ENCODE measurements around the gene TMEM223. TPM values are rescaled to one million over a fixed set of nuclear protein-coding genes. Genes with fewer than 3 reads are reported as not detected.
A peak's percentile ranks its signal among the peaks of the same experiment; 100 is the strongest.

The TMEM223 gene
- total and polyA plus RNA-seq, 8 donors, result 15.7 to 26.4 (median 20.3) TPM

DNA sequence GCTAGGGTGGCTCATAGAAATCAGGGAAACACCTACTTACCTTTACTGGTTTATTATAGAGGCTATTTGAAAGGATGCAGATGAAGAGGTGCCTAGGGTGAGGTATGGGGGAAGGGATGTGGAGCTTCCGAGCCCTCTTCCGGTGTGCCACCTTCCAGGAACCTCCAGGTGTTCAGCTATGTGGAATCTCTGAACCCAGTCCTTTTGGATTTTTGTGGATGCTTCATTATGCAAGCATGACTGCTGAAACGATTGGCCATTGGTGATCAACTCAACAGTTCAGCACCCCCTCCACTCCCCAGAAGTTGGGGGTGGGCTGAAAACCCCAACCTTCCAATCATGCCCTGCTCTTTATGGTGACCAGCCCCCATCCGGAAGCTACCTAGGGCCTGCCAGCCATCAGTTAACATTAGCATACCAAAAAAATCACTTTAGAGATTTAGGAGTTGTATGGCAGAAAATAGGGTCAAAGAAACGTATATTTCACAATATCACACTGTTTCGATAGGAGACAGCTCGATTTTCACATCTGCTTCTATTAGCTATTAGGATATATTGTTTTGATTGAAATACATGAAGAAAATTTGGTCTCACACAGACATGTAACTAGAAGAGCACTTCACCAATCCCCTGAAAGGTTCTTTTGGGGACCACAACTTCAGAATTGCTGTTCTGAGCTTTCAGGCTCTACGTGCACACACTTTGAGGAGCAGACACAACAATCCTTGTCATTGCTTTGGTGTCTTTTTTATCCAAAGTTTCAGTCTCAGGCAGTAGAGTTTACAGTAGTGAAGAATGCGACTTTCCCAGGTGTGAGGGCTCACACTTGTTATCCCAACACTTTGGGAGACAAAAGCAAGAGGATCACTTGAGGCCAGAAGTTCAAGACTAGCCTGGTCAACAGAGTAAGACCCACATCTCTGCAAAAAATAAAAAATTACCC, 33.7 kb downstream of the TMEM223 start:
- Histone ChIP-seq H3K4me3 (no peak overlapping the region), H3K9me3 (no peaks in the 10 kb centered on the region), H3K36me3 (no peaks in the 10 kb centered on the region), H3K4me1 (peaks cover 13 to 30% of the 10 kb centered on the region in 2 donors), H3K27ac (no peak overlapping the region), H3K27me3 (no peaks in the 10 kb centered on the region)
- intact Hi-C loops (cut with DNase I), result no loop called here
- DNase-seq, result no peak
- TF ChIP-seq, protein P1, sequence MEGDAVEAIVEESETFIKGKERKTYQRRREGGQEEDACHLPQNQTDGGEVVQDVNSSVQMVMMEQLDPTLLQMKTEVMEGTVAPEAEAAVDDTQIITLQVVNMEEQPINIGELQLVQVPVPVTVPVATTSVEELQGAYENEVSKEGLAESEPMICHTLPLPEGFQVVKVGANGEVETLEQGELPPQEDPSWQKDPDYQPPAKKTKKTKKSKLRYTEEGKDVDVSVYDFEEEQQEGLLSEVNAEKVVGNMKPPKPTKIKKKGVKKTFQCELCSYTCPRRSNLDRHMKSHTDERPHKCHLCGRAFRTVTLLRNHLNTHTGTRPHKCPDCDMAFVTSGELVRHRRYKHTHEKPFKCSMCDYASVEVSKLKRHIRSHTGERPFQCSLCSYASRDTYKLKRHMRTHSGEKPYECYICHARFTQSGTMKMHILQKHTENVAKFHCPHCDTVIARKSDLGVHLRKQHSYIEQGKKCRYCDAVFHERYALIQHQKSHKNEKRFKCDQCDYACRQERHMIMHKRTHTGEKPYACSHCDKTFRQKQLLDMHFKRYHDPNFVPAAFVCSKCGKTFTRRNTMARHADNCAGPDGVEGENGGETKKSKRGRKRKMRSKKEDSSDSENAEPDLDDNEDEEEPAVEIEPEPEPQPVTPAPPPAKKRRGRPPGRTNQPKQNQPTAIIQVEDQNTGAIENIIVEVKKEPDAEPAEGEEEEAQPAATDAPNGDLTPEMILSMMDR (IDR thresholded peaks at IDR 0.05), result no peak
- ATAC-seq, result no peak

DNA sequence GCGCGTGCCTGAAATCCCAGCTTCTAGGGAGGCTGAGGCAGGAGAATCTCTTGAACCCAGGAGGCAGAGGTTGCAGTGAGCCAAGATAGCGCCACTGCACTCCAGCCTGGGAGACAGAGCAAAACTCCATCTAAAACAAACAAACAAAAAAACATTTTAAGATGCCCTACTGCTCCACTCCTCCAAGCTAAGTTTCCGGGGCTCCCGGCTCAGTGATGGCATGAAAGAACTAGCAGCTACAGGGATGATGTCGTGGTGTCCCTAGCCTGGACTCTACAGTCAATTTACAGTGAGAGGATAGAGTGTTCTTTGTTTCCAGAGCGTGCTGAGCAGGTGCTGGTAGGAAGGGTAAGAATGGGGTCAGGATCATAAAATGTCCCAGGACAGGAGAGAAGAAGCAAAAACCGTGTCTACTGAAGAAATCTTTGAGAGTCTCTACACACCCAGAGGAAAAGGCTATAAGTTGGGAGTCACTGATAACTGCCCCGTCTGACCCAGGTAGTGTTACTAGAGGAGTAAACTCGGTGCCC, 36.7 kb downstream of the TMEM223 start:
- no peaks in the 10 kb centered on the region for H3K27me3 ChIP-seq
- DNase-seq, result no peak
- H3K27ac ChIP-seq, result no peak overlapping the region
- peaks cover 9 to 26% of the 10 kb centered on the region in 2 donors for H3K4me1 ChIP-seq
- no peaks in the 10 kb centered on the region for H3K9me3 ChIP-seq
- intact Hi-C loops (cut with DNase I), result no loop called here
- TF ChIP-seq, protein P1 (IDR thresholded peaks at IDR 0.05), result no peak
- H3K36me3 ChIP-seq, result peaks cover 0 to 13% of the 10 kb centered on the region in 2 donors
- no peak overlapping the region for H3K4me3 ChIP-seq
- ATAC-seq, result no peak

DNA sequence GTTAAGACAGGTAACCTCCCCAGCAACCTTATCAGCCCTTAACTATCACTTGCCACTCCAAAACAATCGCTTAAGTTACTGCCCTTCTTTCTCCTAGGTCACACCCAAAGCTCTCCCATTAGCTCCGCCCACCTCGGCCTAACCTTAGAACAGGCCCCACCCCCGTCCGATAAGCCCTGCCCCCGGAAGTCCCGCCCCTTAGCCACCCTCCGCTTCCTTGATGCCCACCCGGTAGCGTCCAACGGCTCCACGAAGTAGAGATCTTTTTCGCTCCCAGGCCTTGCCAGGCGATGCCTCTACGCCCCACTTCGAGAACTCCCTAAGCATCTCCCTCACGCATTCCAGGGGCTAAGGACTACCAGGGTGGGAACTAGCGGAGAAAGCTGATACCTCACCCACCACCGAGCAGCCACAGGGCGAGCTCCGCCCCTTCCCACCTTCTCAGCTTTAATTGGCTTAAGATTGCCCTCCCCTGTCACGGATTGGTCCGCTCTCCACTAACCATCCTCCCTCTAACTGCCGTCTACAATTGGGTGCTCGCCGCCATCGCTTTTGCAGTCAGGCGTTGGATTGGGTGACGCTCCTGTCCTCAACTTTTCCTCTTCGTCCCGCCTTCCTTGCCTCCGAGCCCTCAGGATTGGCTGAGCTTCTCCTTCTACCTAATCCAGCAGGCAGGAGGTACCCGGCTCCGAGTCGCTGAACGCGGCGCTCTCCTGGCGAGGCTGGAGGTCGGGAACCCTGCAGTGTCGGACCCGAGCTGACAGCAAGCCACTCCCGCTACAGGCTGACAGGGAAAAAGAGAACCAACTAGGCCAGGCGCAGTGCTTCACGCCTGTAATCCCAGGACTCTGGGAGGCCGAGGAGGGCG, 37.8 kb downstream of the TMEM223 start, which contains the start of gene ZBTB3:
Gene ZBTB3, minus strand, starts transcription at position 425 of the 868 bp plus-strand sequence. CDS start 496 bp downstream, outside the sequence.
- Histone ChIP-seq H3K27me3 (no peaks in the 10 kb centered on the region), H3K9me3 (no peaks in the 10 kb centered on the region), H3K36me3 (peaks cover 0 to 13% of the 10 kb centered on the region in 2 donors), H3K27ac (peak within 1 kb of the TSS; percentile 80 to 90), H3K4me1 (peaks cover 9 to 26% of the 10 kb centered on the region in 2 donors), H3K4me3 (peak within 1 kb of the TSS; percentile 40 to 68)
- ATAC-seq (peak; percentile 97), DNase-seq (peak; percentile 94 to 98 (median 97))
- TF ChIP-seq, protein P1 (IDR thresholded peaks at IDR 0.05), result no peak
- intact Hi-C loops (cut with DNase I), result no loop called here

DNA sequence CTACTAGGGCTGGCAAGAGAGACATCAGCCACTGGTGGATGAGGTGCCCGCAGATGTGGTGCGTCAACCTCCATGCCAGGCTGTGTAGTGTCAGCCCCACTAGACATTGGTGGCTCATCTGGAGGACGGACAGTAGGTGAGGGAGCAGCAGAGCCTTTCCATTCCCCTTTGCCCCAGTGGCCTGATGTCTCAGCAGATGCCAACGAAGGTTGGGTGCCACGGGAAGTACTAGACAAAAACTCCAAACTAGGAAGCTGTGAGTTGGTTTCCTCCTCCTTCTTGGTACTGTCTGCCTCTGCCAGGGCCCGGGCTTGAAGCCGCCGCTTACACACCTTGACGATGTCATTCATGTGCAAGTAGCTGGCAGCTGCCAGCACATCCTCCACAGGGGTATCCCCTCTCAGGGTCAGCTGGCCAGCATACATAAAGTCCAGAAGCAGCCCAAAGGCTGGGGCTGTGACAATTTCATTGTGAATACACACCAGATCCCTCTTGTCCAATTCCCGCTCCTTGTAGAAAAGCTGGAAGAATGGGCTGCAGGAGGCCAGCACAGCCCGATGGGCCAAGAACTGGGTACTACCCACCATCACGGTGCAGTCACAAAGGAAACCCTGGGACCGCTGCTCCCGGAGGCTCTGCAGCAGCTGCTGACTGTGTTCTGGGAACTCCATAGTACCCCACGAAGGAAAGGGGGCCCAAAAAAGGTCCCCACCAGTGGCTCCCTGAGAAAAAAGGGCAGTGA, 38.6 kb downstream of the TMEM223 start:
- H3K36me3 ChIP-seq, result peaks cover 0 to 13% of the 10 kb centered on the region in 2 donors
- peaks cover 9 to 26% of the 10 kb centered on the region in 2 donors for H3K4me1 ChIP-seq
- DNase-seq (peak in 1 of 4 donors; percentile 38), ATAC-seq (no peak)
- H3K9me3 ChIP-seq, result no peaks in the 10 kb centered on the region
- H3K4me3 ChIP-seq, result peak overlapping the region; percentile 40 to 68
- TF ChIP-seq, protein P1 (IDR thresholded peaks at IDR 0.05), result no peak
- intact Hi-C loops (cut with DNase I), result no loop called here
- peak overlapping the region; percentile 80 to 90 for H3K27ac ChIP-seq
- H3K27me3 ChIP-seq, result no peaks in the 10 kb centered on the region
